H9 (cell line): ENCODE results near the gene RAF1. TPM values are rescaled to one million over a fixed set of nuclear protein-coding genes. Genes with fewer than 3 reads are reported as not detected.
"Not testable (repeated sequence)": the region's sequence is repeated elsewhere in the genome, so short reads cannot be mapped to it uniquely, and the experiment has no call there.

Experiments used
- DNase-seq: peaks from one replicate; pipeline ENCODE4 v3.0.0-alpha.2; 2017
- H2AFZ ChIP-seq: one replicate; pipeline ENCODE4 v1.6.1; 2013; ENCODE audit warnings: mild to moderate bottlenecking, low read length, control low read depth, moderate library complexity
- H2AK5ac ChIP-seq: 2 replicates; pipeline ENCODE4 v1.6.1; 2013; ENCODE audit warnings: low read length, control low read depth, mixed read lengths; ENCODE audit not compliant: insufficient read length
- H2BK120ac ChIP-seq: one replicate; pipeline ENCODE4 v1.6.1; 2013; ENCODE audit warnings: low read depth, mild to moderate bottlenecking, low read length, control low read depth, inconsistent platforms; ENCODE audit not compliant: poor library complexity, severe bottlenecking
- H2BK12ac ChIP-seq: 2 replicates; pipeline ENCODE4 v1.6.1; 2013; ENCODE audit warnings: low read length, control low read depth, mixed read lengths, low read depth; ENCODE audit not compliant: insufficient read length
- H2BK15ac ChIP-seq: 2 replicates; pipeline ENCODE4 v1.6.1; 2013; ENCODE audit warnings: low read depth, low read length, control low read depth
- H2BK20ac ChIP-seq: one replicate; pipeline ENCODE4 v1.6.1; 2013; ENCODE audit warnings: low read depth, mild to moderate bottlenecking, low read length, control low read depth, inconsistent platforms; ENCODE audit not compliant: poor library complexity, severe bottlenecking
- H2BK5ac ChIP-seq: 2 replicates; pipeline ENCODE4 v1.6.1; 2013; ENCODE audit warnings: low read length, control low read depth, mixed read lengths; ENCODE audit not compliant: insufficient read length
- H3K14ac ChIP-seq: 2 replicates; pipeline ENCODE4 v1.6.1; 2013; ENCODE audit warnings: low read length, control low read depth; ENCODE audit not compliant: insufficient read depth
- H3K18ac ChIP-seq: 2 replicates; pipeline ENCODE4 v1.6.1; 2013; ENCODE audit warnings: low read depth, mild to moderate bottlenecking, mixed read lengths, low read length, control low read depth; ENCODE audit not compliant: insufficient read length
- H3K23ac ChIP-seq: 2 replicates; pipeline ENCODE4 v1.6.1; 2013; ENCODE audit warnings: low read length, control low read depth, mixed read lengths, low read depth; ENCODE audit not compliant: insufficient read length
- H3K23me2 ChIP-seq: 2 replicates; pipeline ENCODE4 v1.6.1; 2013; ENCODE audit warnings: low read depth, mild to moderate bottlenecking, mixed read lengths, low read length, control low read depth; ENCODE audit not compliant: insufficient read length, poor library complexity, severe bottlenecking
- H3K27ac ChIP-seq: 2 replicates; pipeline ENCODE4 v1.5.1; 2013; ENCODE audit warnings: low read length, control low read depth, mixed read lengths, low read depth; ENCODE audit not compliant: insufficient read length
- H3K27me3 ChIP-seq: 2 replicates; pipeline ENCODE4 v1.6.1; 2013; ENCODE audit warnings: low read length, control low read depth, inconsistent platforms; ENCODE audit not compliant: insufficient read depth
- H3K4ac ChIP-seq: 2 replicates; pipeline ENCODE4 v1.6.1; 2013; ENCODE audit warnings: low read depth, mild to moderate bottlenecking, control low read depth, inconsistent platforms, low read length, moderate library complexity
- H3K4me1 ChIP-seq: 2 replicates; pipeline ENCODE4 v1.6.1; 2013; ENCODE audit warnings: low read length, control low read depth, inconsistent platforms; ENCODE audit not compliant: insufficient read depth
- H3K4me2 ChIP-seq: 2 replicates; pipeline ENCODE4 v1.6.1; 2013; ENCODE audit warnings: low read length, control low read depth, mixed read lengths; ENCODE audit not compliant: insufficient read length, insufficient read depth
- H3K56ac ChIP-seq: 2 replicates; pipeline ENCODE4 v1.6.1; 2013; ENCODE audit warnings: low read depth, mild to moderate bottlenecking, mixed read lengths, low read length, control low read depth; ENCODE audit not compliant: insufficient read length
- H3K79me1 ChIP-seq: 2 replicates; pipeline ENCODE4 v1.6.1; 2013; ENCODE audit warnings: low read depth, mild to moderate bottlenecking, moderate library complexity, low read length, control low read depth, inconsistent platforms; ENCODE audit not compliant: insufficient read depth, poor library complexity, severe bottlenecking
- H3K79me2 ChIP-seq: 2 replicates; pipeline ENCODE4 v1.6.1; 2013; ENCODE audit warnings: low read length, control low read depth, inconsistent platforms; ENCODE audit not compliant: insufficient read depth
- H3K9ac ChIP-seq: 2 replicates; pipeline ENCODE4 v1.6.1; 2013; ENCODE audit warnings: low read length, control low read depth, mixed read lengths; ENCODE audit not compliant: insufficient read length; ENCODE audit errors: extremely low read depth
- H3K9me3 ChIP-seq: one replicate; pipeline ENCODE4 v1.6.1; 2013; ENCODE audit warnings: low read depth, low read length, inconsistent platforms; ENCODE audit not compliant: control insufficient read depth
- H3T11ph ChIP-seq: one replicate; pipeline ENCODE4 v1.6.1; 2013; ENCODE audit warnings: mild to moderate bottlenecking, low read length, control low read depth, inconsistent platforms
- H4K20me1 ChIP-seq: one replicate; pipeline ENCODE4 v1.6.1; 2013; ENCODE audit not compliant: control insufficient read depth, insufficient read length, insufficient read depth
- H4K5ac ChIP-seq: 2 replicates; pipeline ENCODE4 v1.6.1; 2013; ENCODE audit warnings: low read depth, mild to moderate bottlenecking, mixed read lengths, low read length, control low read depth; ENCODE audit not compliant: insufficient read length
- H4K8ac ChIP-seq: replicated peaks from 2 replicates; pipeline ENCODE4 v1.6.1; 2013; ENCODE audit warnings: low read length, control low read depth, mixed read lengths, low read depth; ENCODE audit not compliant: insufficient read length
- H4K91ac ChIP-seq: 2 replicates; pipeline ENCODE4 v1.6.1; 2013; ENCODE audit warnings: low read depth, mild to moderate bottlenecking, moderate library complexity, mixed read lengths, low read length, control low read depth; ENCODE audit not compliant: insufficient read length
- H3K27ac Mint-ChIP-seq, 3 experiments: 2 replicates in 2 of 3; 3 replicates in 1 of 3; pipeline ENCODE4 v1.8.0; 2020 to 2021; ENCODE audit warnings: mixed read lengths in 3 of 3, mild to moderate bottlenecking in 1 of 3, moderate library complexity in 1 of 3
- H3K27me3 Mint-ChIP-seq: 2 replicates; pipeline ENCODE4 v1.8.0; 2021; ENCODE audit warnings: low read depth, mild to moderate bottlenecking, moderate library complexity, mixed read lengths
- H3K36me3 Mint-ChIP-seq, 3 experiments: 2 replicates in 2 of 3; 3 replicates in 1 of 3; pipeline ENCODE4 v1.8.0; 2020 to 2021; ENCODE audit warnings: low read depth in 3 of 3, mixed read lengths in 3 of 3; ENCODE audit not compliant: insufficient read depth in 1 of 3
- H3K4me1 Mint-ChIP-seq, 2 experiments: 2 replicates each; pipeline ENCODE4 v1.8.0; 2020; ENCODE audit warnings: mixed read lengths in 2 of 2
- H3K4me3 Mint-ChIP-seq, 2 experiments: 2 replicates in 1 of 2; 3 replicates in 1 of 2; pipeline ENCODE4 v1.8.0; 2020 to 2021; ENCODE audit warnings: mild to moderate bottlenecking in 2 of 2, mixed read lengths in 2 of 2, moderate library complexity in 1 of 2
- H3K9me3 Mint-ChIP-seq, 2 experiments: 2 replicates in 1 of 2; 3 replicates in 1 of 2; pipeline ENCODE4 v1.8.0; 2020; ENCODE audit warnings: mild to moderate bottlenecking in 2 of 2, mixed read lengths in 2 of 2, moderate library complexity in 1 of 2
- WGBS: extraction: QIAGEN DNeasy Blood & Tissue Kit; methylation state at CpG from one replicate; pipeline ENCODE4 v1.1.7; 2013; ENCODE audit warnings: missing lambda C conversion rate, low lambda C conversion rate, mixed read lengths; ENCODE audit not compliant: insufficient read length; ENCODE audit errors: extremely low coverage; 5-methylcytosine and 5-hydroxymethylcytosine counted together
- total RNA-seq: library from RNA; stranded (reverse); gene quantifications from 2 replicates; pipeline ENCODE4 v1.2.1, GENCODE V29; 2021
- TF ChIP-seq, protein P1 (sequence below): fragments of 200-600 bp; sonication (generic); conservative IDR thresholded peaks from 3 replicates; pipeline ENCODE4 v1.8.0; 2021; ENCODE audit warnings: antibody characterized with exemption, mild to moderate bottlenecking

The RAF1 gene
- total RNA-seq, 1 experiment from 2014 or later = 112 TPM

DNA sequence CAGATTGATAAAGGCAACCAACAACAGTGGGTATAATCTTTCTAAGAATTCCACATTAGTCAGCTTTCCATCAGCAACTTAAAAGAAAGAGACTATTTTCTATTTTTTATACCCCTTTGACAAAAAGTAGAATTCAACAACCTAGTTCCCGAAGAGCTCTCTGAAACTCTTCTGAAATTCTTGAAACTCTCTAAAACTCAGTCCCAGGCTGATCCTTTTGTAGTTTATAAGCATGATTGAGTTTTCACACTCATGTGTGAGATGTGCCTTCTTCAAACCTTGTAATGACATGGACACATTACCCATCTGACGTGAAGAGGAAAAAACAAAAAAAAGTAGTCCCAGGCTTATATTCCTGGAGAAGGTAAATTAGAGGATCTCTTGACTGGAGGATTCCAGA is 31.4 kb downstream of the RAF1 start:
- Histone ChIP-seq H4K8ac (no peak overlapping the region), H4K5ac (no peak overlapping the region), H3K4me2 (no peak overlapping the region), H3K27ac (no peak overlapping the region), H3K14ac (no peak overlapping the region), H3K27me3 (no peaks in the 10 kb centered on the region), H2BK120ac (no peak overlapping the region), H2BK12ac (no peak overlapping the region), H3T11ph (no peak overlapping the region), H3K18ac (no peak overlapping the region), H4K20me1 (peaks cover 3% of the 10 kb centered on the region), H2AK5ac (no peak overlapping the region), H3K9me3 (no peaks in the 10 kb centered on the region), H4K91ac (no peak overlapping the region), H3K79me2 (peaks cover 37% of the 10 kb centered on the region; the same call in 1 of the 2 replicates), H2AFZ (no peak overlapping the region), H3K4ac (no peak overlapping the region), H3K4me1 (peaks cover 3% of the 10 kb centered on the region; the same call in 1 of the 2 replicates), H3K56ac (no peak overlapping the region), H3K23me2 (no peaks in the 10 kb centered on the region), H2BK20ac (no peak overlapping the region), H3K23ac (no peak overlapping the region), H3K9ac (no peak overlapping the region), H2BK5ac (no peak overlapping the region), H3K79me1 (peaks cover 16% of the 10 kb centered on the region), H2BK15ac (no peak overlapping the region)
- Mint-ChIP-seq H3K9me3 (no peaks in the 10 kb centered on the region), H3K4me3 (no peak overlapping the region), H3K36me3 (peaks cover 0 to 4% (median 2%) of the 10 kb centered on the region in 3 experiments; a peak in 3 of 7 replicates), H3K4me1 (peaks cover 21 to 27% of the 10 kb centered on the region in 2 experiments), H3K27ac (peak overlapping the region in 1 of 3 experiments; percentile 92; a peak in 4 of 7 replicates), H3K27me3 (no peaks in the 10 kb centered on the region)
- TF ChIP-seq, protein P1, sequence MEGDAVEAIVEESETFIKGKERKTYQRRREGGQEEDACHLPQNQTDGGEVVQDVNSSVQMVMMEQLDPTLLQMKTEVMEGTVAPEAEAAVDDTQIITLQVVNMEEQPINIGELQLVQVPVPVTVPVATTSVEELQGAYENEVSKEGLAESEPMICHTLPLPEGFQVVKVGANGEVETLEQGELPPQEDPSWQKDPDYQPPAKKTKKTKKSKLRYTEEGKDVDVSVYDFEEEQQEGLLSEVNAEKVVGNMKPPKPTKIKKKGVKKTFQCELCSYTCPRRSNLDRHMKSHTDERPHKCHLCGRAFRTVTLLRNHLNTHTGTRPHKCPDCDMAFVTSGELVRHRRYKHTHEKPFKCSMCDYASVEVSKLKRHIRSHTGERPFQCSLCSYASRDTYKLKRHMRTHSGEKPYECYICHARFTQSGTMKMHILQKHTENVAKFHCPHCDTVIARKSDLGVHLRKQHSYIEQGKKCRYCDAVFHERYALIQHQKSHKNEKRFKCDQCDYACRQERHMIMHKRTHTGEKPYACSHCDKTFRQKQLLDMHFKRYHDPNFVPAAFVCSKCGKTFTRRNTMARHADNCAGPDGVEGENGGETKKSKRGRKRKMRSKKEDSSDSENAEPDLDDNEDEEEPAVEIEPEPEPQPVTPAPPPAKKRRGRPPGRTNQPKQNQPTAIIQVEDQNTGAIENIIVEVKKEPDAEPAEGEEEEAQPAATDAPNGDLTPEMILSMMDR = no peak
- no peak for DNase-seq
- no CpG with 5 or more reads among the region's 2 CpGs for WGBS

DNA sequence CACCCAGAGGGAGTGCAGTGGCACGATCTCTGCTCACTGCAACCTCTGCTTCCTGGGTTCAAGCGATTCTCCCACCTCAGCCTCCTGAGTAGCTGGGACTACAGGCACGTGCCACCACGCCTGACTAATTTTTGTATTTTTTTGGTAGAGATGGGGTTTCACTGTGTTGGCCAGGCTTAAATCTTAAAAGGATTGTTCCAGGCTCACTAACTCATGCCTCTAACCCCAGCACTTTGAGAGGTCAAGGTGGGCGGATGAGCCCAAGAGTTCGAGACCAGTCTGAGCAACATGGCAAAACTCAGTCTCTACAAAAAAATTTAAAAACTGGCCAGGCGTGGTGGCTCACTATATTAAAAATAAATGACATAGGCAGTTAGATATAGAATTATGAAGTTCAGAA is 33.1 kb downstream of the RAF1 start:
- H3K36me3 Mint-ChIP-seq, H3K9me3 Mint-ChIP-seq, H3K4me3 Mint-ChIP-seq, H2BK15ac ChIP-seq, H3K56ac ChIP-seq, H3K23ac ChIP-seq, H3K4ac ChIP-seq, H2BK120ac ChIP-seq, H3K9me3 ChIP-seq, H3K27me3 ChIP-seq, H3K4me2 ChIP-seq, H2BK5ac ChIP-seq, DNase-seq, H3K27ac ChIP-seq, H2BK20ac ChIP-seq, H3K14ac ChIP-seq, H3K9ac ChIP-seq, H2AK5ac ChIP-seq, H2BK12ac ChIP-seq, H4K20me1 ChIP-seq, H3K18ac ChIP-seq, H3K27me3 Mint-ChIP-seq, H4K5ac ChIP-seq, H3K23me2 ChIP-seq, H3K4me1 ChIP-seq, H4K91ac ChIP-seq, H4K8ac ChIP-seq, H2AFZ ChIP-seq, H3T11ph ChIP-seq: not testable (repeated sequence)
- H3K79me2 ChIP-seq = peaks cover 41% of the 10 kb centered on the region; the same call in 1 of the 2 replicates
- WGBS = no CpG with 5 or more reads among the region's 7 CpGs
- Mint-ChIP-seq H3K4me1 (peaks cover 15 to 20% of the 10 kb centered on the region in 2 experiments), H3K27ac (peak overlapping the region; percentile 32 to 72 (median 48); a peak in 2 of 7 replicates)
- peaks cover 21% of the 10 kb centered on the region for H3K79me1 ChIP-seq
